ENCODE results near the gene IL19. TPM values are rescaled to one million over a fixed set of nuclear protein-coding genes. Genes with fewer than 3 reads are reported as not detected.

Gene IL19
- total and polyA plus RNA-seq, 2 of the 13 experiments (the other 11 are each of a cell fraction or from before 2014, with no cell fraction given) = not detected

DNA sequence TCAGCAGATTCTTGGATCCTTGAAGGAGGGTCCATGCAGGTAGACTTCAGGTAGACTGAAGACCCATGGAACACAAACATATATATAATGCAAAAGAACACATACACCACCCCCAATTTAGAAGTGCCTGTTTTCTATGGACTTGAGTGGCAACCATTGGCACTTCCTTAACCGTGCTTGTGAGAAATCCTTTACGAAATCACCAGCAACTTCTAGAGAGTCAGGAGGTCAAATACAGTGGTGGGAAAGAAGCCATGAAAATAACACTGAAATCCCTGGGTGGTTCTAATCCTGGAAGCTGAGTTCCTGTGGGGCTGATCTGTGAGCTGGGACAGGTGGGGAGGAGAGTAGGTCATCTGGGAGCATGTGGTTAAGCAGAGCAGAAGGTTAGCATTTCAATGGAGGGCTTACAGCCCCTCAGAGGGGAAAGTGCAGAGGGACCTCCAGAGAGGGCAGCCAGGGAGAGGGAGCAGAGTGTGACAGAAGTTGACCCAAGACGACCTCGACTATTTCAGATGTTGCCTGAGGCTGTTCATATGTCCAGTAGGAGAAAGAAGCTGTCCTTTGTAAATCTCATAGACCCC lies 14.7 kb downstream of the IL19 start (continued):
- no peak for TF ChIP-seq ZNF329 (CRISPR knock-in tag; IDR thresholded peaks at IDR 0.05; ENCODE audit: low read depth)
- no peak for TF ChIP-seq MIXL1 (CRISPR knock-in tag; IDR thresholded peaks at IDR 0.05)
- no peak for TF ChIP-seq ZNF354B (CRISPR knock-in tag; IDR thresholded peaks at IDR 0.05)
- no peak for TF ChIP-seq ZNF253 (CRISPR knock-in tag; IDR thresholded peaks at IDR 0.05; ENCODE audit: borderline replicate concordance)
- no peak for TF ChIP-seq MIER2 (CRISPR knock-in tag; IDR thresholded peaks at IDR 0.05)

- Histone ChIP-seq H3K27ac (ENCODE audit: extremely low read length, insufficient read depth, low read length) (no peak overlapping the region), H3K36me3 (replicated peaks in 1 of 2; ENCODE audit: control insufficient read depth in 1 of 2, insufficient read depth in 2 of 2, low read length in 2 of 2) (no peaks in the 10 kb centered on the region), H3K27me3 (ENCODE audit: control insufficient read depth in 1 of 2, insufficient read depth in 2 of 2, low read length in 2 of 2) (peaks cover 3 to 23% of the 10 kb centered on the region in 2 experiments; a peak in 2 of 5 replicates), H3K4me1 (ENCODE audit: insufficient read depth, low read length) (no peaks in the 10 kb centered on the region), H3K4me3 (replicated peaks in 1 of 3; ENCODE audit: insufficient read depth in 1 of 3, low read depth in 2 of 3, low read length in 3 of 3) (no peak overlapping the region), H3K9ac (ENCODE audit: insufficient read depth, low read depth, low read length) (no peak overlapping the region), H3K79me2 (ENCODE audit: insufficient read depth, low read length) (no peaks in the 10 kb centered on the region), H2AFZ (ENCODE audit: low read length) (no peak overlapping the region), H3K4me2 (ENCODE audit: low read depth, low read length) (no peak overlapping the region), H4K20me1 (ENCODE audit: insufficient read depth, low read length) (no peaks in the 10 kb centered on the region), H3K9me3 (ENCODE audit: low read length) (no peaks in the 10 kb centered on the region)
- ATAC-seq = no peak
- CTCF ChIA-PET (ENCODE audit: low intra/inter-chr PET ratio, low total read pairs) = no interaction called here
- intact Hi-C loops (cut with micrococcal nuclease; ENCODE audit: unreplicated experiment) (no loop called here), in situ Hi-C loops (cut with HindIII; ENCODE audit: extremely low pct_ligation_motif_present, low pct_unique_long_range_greater_than_20kb) (no loop called here)
- POLR2A ChIA-PET = no interaction called here
- TF ChIP-seq, protein P1, sequence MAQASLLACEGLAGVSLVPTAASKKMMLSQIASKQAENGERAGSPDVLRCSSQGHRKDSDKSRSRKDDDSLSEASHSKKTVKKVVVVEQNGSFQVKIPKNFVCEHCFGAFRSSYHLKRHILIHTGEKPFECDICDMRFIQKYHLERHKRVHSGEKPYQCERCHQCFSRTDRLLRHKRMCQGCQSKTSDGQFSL (CRISPR knock-in tag; IDR thresholded peaks at IDR 0.05) = no peak
- no peak for TF ChIP-seq SKI (IDR thresholded peaks at IDR 0.05; ENCODE audit: partially characterized antibody)
- TF ChIP-seq KLF16 (CRISPR knock-in tag; IDR thresholded peaks at IDR 0.05) = no peak
- TF ChIP-seq CSRNP2 (CRISPR knock-in tag; conservative IDR thresholded peaks at IDR 0.05; ENCODE audit: low read depth) = no peak
- BruUV-seq (replicated peaks) = no TSS peak
- no peak for DNase-seq (ENCODE audit: low spot score)
- FAIRE-seq = no peak
- 13% methylated on average over 5 of the region's 5 CpGs for WGBS (ENCODE audit: low lambda C conversion rate)
Observed at GRCh38 chr1:206786212-206786886, 15.8 kb downstream of the IL19 start.
